ENCODE data around the gene ARRDC5.
A peak's percentile ranks its signal among the peaks of the same experiment; 100 is the strongest.
"Not testable (repeated sequence)": the region's sequence is repeated elsewhere in the genome, so short reads cannot be mapped to it uniquely, and the experiment has no call there.

The ARRDC5 gene

GRCh38 chr19:4902796-4903195 lies at the start of gene ARRDC5:
Gene ARRDC5, minus strand, starts transcription at chr19:4902896. Its CDS starts 71 bp downstream, at chr19:4902825.
- DNase-seq, result no peak

GRCh38 chr19:4951656-4952055 lies 49.0 kb upstream of the ARRDC5 start:
- DNase-seq, result no peak

GRCh38 chr19:4950650-4951049 lies 48.0 kb upstream of the ARRDC5 start:
- DNase-seq, result not testable (repeated sequence)

- not testable (repeated sequence) for DNase-seq
Measured at GRCh38 chr19:4941638-4942169, 39.0 kb upstream of the ARRDC5 start.

DNA sequence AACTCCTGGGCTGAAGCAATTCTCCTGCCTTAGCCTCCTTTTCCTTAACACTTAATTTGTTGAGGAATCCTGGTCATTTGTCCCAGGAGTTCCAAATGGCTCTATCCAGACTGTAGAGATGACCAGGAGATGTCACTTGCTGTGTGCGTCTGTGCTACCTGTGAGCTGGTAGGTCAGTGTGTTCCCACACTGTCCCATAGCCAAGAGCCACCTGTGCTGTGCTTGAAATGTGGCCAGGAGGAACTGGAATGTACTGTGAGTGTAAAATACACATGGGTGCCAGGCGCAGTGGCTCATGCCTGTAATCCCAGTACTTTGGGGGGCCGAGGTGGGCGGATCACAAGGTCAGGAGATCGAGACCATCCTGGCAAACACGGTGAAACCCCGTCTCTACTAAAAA lies 36.8 kb upstream of the ARRDC5 start:
- no peak for DNase-seq

DNA sequence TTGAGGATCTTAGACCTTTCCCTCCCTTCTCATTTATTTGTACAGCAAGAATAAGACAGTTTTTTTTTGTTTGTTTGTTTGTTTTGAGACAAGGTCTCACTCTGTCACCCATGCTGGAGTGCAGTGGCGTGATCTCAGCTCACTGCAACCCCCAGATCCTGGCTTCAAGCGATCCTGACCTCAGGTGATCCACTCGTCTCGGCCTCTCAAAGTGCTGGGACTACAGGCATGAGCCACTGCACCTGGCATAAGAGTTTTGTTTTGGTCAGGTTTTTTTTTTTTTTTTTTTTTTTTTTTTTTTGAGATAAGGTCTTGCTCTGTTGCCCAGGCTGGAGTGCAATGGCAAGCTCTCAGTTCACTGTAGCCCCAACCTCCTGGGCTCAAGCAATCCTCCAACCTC lies 35.8 kb upstream of the ARRDC5 start:
- DNase-seq, result not testable (repeated sequence)

GRCh38 chr19:4937060-4937459 lies 34.4 kb upstream of the ARRDC5 start:
- DNase-seq, result no peak

GRCh38 chr19:4935444-4935843 lies 32.7 kb upstream of the ARRDC5 start:
- no peak for DNase-seq

DNA sequence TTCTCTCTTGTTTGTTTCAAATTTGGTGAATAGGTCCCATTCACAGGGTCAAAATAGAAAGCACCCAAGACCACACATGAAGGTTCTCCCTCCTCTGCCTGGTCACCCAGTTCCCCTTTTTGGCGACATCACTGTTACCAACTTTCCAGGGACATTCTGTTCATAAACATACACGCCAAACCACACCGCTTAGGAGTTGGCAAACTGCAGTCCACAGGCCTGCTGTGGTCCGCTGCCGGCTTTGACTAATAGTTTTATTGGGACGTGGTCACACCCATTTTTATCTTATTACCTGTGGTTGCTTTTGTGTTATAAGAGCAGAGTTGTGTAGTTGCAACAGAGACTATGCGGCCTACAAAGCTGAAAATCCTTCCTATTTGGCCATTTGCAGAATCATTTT lies 30.8 kb upstream of the ARRDC5 start:
- no peak for DNase-seq

GRCh38 chr19:4932711-4933110 lies 30.0 kb upstream of the ARRDC5 start:
- no peak for DNase-seq

GRCh38 chr19:4930664-4931063 lies 28.0 kb upstream of the ARRDC5 start:
- DNase-seq, result no peak

DNA sequence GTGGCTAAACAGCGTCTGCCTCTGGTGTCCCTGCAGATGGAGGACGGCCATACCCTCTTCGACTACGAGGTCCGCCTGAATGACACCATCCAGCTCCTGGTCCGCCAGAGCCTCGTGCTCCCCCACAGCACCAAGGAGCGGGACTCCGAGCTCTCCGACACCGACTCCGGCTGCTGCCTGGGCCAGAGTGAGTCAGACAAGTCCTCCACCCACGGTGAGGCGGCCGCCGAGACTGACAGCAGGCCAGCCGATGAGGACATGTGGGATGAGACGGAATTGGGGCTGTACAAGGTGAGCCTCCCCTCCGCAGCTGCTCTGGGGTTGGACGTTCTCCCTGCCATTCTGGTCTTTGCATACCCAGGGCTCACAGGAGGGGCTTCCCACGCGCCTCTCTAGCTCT lies 26.5 kb upstream of the ARRDC5 start:
- peak; percentile 24 for DNase-seq

GRCh38 chr19:4923276-4923747 lies 20.6 kb upstream of the ARRDC5 start:
- no peak for DNase-seq

DNA sequence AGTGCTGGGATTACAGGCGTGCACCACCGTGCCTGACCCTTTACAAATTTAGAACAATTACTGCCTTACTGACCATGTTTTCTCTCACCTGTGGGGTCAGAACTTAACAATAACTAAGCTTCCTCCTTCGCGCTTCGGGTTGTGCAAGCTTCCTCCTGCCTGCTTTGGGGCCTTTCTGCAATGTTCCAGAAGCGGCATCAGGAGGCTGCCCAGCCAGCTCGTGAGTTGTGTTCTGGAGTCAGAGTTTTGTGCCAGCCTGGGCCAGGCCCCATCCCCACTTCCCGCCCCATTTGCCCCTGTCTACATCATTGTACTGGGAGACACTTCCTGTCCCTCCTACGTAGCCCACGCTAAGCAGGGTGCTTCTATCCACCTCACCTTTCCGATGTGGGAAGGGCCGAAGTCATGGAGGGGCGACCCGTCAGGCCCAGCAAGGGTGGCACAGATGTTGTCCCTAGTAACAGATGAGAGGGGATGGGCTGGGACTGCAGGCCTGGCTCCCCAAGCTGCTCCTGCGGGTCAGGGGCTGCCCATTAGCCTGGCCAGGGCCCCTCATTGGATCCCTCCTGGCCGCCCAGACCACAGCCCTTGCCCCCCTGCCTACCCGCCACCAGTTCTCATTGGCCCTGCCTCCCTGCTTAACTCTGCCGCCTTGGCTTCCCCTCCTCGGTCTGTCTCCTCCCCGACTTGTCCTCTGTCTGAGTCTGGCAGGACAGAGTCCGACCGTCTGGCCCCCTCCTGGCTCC lies 20.0 kb upstream of the ARRDC5 start:
- DNase-seq, result no peak

DNA sequence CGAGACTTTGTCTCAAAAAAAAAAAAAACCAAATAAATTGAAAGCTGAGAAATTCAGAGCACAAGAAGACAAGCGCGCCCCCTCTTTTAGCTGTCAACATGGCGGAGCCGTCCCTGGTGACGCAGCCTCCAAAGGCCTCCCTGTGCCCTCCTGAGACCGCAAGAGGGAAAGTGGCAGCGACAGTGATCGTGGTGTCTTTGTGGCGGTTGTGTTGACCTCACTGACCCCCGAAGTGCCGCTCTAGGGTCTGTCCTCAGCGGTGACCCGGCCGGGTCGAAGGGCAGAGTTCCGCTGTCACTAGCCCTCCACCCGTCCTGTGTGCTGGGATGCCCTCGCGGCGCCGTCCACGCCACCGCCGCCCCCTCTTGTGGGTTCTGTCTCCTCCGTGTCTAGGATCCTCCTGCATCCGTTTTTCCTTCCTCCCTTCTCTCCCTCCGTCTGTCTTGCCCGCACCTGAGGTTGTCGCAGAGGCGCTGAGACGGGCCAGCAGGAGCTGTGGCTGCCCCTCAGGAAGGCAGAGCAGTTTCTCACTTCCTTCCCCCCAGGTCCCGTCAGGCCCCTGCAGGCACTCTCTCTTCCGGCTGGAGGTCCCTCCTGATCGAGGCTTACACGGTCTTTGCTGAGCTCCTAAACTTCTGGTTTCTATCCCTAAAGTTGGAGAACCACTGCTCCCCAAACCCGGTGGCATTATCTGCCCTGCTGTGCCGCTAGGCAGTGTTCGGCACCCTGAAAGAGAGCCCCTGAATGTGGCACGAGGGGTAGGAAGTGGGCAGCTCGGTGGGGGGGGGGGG lies 13.8 kb upstream of the ARRDC5 start:
- no peak for DNase-seq

DNA sequence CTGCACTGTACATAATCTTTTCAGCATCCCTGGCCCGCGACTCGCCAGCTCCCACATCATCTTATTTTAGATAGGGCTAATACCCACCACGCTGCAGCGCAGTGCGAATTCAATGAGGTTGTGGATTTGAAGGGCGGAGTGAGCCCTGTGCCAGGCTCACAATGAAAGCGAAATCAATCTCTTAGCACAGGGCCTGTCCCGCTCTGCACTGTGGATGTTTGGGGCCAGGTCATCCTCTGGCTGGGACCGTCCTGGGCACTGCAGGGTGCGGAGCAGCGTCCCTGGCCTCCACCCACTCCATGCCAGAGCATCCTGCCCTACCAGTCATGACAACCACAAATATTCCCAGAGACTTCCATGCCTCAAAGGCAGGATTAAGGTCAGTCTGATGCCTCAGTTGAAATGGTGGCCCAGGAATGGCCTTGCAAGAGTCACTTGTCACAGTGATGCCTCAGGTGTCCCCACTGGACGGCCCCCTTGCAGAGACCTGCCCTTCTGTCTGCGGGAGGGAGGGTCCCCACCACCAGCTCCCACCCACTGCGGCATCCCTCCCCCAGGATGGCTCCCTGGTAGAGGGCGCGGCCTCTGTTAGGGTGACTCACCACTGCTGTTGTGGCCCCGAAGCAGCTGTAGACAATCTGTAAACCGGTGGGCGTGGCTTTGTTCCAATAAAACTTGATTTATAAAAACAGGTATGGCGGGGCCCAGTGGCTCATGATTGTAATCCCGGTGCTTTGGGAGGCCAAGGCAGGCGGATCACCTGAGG lies 12.2 kb upstream of the ARRDC5 start:
- DNase-seq, result peak; percentile 91

DNA sequence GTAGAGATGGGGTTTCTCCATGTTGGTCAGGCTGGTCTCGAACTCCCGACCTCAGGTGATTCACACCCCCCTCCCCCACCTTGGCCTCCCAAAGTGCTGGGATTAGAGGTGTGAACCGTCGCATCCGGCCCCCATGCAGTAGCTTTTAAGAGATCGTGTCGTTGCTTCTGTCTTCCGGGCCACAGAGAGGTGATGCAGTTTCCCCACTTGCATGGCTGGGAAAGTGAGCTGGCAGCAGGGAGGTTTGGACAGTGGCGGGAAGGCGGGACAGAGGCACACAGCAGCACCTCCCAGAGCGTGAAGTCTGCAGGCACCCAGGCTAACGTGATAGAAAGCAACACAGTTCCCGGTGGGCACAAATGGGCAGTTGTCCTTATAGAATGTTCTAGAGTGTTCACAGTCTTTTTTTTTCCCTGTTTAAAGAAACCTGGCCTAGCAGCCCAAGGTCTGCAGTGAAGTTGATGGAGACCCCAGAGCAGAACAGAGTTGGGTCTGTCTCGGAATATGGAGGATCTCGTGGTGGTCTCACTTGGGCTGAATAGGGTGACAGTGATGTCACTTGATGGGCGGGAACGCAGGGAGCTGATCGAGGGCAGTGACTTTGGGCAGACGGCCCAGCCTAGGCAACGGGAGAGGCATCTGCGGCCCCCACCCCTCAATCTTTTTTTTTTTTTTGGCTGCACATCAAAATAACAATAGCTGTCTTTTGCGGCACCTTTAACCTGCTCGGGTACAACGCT lies 11.5 kb upstream of the ARRDC5 start:
- peak; percentile 28 for DNase-seq

GRCh38 chr19:4911786-4912672 lies 9.3 kb upstream of the ARRDC5 start:
- peak; percentile 100 for DNase-seq

DNA sequence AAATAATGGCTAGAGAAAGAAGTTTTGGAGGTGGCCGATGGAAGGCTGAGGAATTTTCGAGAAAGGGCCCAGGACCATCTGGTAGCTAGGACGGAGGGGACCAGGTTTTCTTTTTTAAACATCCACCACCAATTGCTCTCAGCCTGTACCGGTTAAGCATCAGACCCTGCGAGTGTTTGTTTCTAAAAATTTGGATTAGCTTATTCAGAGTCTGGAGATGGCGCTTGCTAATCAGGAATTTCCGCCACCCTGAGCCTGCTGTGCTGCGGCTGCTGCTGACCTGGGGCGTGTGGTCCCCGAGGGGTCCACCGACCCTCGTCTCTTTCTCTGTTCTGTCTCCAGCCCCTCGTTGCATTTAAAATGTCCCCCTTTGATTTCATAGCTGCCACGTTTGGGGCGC lies 8.6 kb upstream of the ARRDC5 start:
- DNase-seq, result peak; percentile 29

DNA sequence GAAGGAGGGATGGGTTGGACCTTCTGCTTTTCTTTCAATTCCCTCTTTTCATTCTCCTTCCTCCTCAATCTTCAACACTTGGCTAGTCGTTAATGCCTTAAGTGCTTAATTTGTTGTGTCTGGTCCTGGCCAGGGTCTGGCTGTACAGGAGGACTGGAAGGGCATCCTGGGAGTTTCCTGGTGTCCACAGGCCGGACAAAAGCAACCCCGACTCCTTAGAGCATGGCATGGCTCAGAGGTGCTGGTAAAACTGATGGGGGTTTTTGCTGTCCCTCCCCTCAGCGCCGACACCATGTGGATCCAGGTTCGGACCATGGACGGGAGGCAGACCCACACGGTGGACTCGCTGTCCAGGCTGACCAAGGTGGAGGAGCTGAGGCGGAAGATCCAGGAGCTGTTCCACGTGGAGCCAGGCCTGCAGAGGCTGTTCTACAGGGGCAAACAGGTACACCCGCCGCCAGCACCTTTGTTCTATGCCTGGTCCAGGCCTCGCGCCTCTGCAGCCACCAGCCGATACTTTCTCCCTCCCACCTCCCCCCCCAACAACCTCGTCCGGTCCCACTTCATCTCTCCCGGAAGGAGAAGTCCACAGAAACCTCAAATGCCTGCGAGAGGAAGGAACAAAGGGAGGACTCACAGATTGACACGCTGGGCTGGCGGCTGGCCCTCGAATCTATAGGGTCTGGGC lies 8.0 kb upstream of the ARRDC5 start:
- DNase-seq, result peak; percentile 78
